Activated T-helper 2 cell treated with anti-CD3 and anti-CD28 coated beads, Interferon-gamma antibody, Interleukin-2, Interleukin-4, amounts not matched to agents 10 μg/mL and 5 μg/mL and 100 μg/mL, durations not matched to agents 14 hours and 24 hours and 36 hours (primary cell): Measurements from ENCODE around the gene LACTB. TPM values are rescaled to one million over a fixed set of nuclear protein-coding genes. Genes with fewer than 3 reads are reported as not detected.
A peak's percentile ranks its signal among the peaks of the same experiment; 100 is the strongest.

Source experiments
- DNase-seq: peaks from one replicate; pipeline ENCODE4 v3.0.0; 2021; ENCODE audit warnings: low spot score
- H3K27ac Mint-ChIP-seq: one replicate; pipeline ENCODE4 v1.8.0; 2021; ENCODE audit warnings: mixed read lengths
- H3K27me3 Mint-ChIP-seq: one replicate; pipeline ENCODE4 v1.8.0; 2021; ENCODE audit warnings: low read depth, mixed read lengths
- H3K36me3 Mint-ChIP-seq: one replicate; pipeline ENCODE4 v1.8.0; 2021; ENCODE audit warnings: low read depth, mixed read lengths
- H3K4me1 Mint-ChIP-seq: one replicate; pipeline ENCODE4 v1.8.0; 2021; ENCODE audit warnings: low read depth, mixed read lengths
- H3K4me3 Mint-ChIP-seq: one replicate; pipeline ENCODE4 v1.8.0; 2021; ENCODE audit warnings: low read depth, mild to moderate bottlenecking, moderate library complexity, mixed read lengths
- H3K9me3 Mint-ChIP-seq: one replicate; pipeline ENCODE4 v1.8.0; 2021; ENCODE audit warnings: mixed read lengths
- intact Hi-C: fragments of 100-400 bp; cut with micrococcal nuclease; formaldehyde crosslinking; loops from one replicate; pipeline ENCODE4 v1.15.1; 2023
- total RNA-seq: library from RNA; stranded (reverse); gene quantifications from 2 replicates; pipeline ENCODE4 v1.2.3, GENCODE V29; 2022

LACTB gene
- total RNA-seq, 1 donor from 2014 or later, result 23.6 TPM

DNA sequence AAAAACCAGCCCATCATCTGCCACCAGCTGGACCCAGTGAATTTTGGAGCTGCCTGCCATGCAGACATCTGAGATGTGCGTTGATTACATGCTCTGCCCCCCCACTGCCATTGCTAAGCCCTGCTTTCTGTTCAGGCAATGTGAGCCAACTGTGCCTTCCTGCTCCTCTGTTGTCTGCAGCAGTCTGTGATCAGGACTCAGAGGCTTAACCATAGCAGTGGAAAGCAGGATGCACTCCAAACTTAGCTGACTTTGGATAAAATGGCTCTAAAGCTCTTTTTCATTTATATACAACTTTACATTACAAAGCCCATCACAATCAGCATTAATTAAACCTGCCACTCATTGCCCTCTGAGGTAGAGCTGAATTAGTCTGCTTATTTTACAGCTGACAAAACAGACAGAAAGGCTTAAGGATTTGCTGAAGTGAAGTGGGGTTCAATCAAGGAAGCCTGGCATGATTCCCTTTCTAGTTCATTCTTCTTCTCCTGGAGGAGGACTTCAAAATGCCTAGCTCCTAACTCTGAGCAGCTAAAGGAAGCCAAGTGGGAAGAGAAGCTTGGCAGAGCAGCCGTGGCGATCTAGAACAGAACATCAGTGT is 51.3 kb downstream of the LACTB start:
- H3K9me3 Mint-ChIP-seq, result no peaks in the 10 kb centered on the region
- no peak overlapping the region for H3K4me3 Mint-ChIP-seq
- peaks cover 12% of the 10 kb centered on the region for H3K4me1 Mint-ChIP-seq
- H3K36me3 Mint-ChIP-seq, result no peaks in the 10 kb centered on the region
- H3K27ac Mint-ChIP-seq, result no peak overlapping the region
- H3K27me3 Mint-ChIP-seq, result no peaks in the 10 kb centered on the region
- DNase-seq, result no peak
- intact Hi-C loops, result no loop called here

DNA sequence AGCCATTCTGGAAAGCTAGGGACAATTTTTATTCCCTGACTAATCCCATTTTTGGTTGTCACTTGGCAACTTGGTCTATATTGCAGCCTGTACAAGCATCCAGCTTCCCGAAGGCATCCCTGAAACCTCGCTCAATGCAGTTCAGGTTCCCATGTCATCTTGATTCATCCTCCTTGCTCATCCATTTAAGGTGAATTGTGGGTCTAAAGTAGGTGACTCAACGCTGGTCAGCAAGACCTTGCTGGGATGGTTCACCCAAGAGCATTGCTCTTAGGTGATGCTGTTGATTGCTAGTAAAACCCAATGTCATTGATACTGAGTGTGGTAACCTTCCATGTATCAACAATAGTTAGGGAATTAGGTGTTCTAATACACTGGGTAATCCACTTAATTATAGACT is 54.6 kb downstream of the LACTB start:
- intact Hi-C loops, result loop anchor here (2.0 kb wide), 1 partner anchor 18 kb away; no protein-coding TSS in a partner anchor
- H3K4me3 Mint-ChIP-seq, result no peak overlapping the region
- no peaks in the 10 kb centered on the region for H3K36me3 Mint-ChIP-seq
- no peak overlapping the region for H3K27ac Mint-ChIP-seq
- H3K9me3 Mint-ChIP-seq, result no peaks in the 10 kb centered on the region
- H3K27me3 Mint-ChIP-seq, result no peaks in the 10 kb centered on the region
- no peak for DNase-seq
- peaks cover 12% of the 10 kb centered on the region for H3K4me1 Mint-ChIP-seq

DNA sequence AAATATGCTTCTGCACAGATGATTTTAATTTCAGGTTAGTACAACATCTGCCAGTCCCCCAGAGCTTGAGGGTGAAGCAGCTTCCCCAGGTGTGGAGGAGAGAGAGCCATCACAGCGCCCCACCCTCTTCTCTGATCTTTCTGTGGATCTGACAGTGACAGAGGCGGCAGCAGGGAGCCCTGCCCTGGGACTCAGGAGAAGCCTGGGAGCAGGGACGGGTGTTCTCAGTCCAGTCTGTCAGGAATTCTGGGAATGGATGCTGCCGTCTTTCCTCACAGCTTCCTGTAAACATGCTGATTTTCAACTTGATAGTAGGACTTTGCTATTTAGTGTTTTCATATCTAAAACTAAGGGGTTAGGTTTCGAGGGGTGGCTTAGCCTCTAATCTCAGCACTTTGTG is 56.4 kb downstream of the LACTB start:
- intact Hi-C loops, result no loop called here
- no peaks in the 10 kb centered on the region for H3K9me3 Mint-ChIP-seq
- peaks cover 12% of the 10 kb centered on the region for H3K4me1 Mint-ChIP-seq
- no peaks in the 10 kb centered on the region for H3K36me3 Mint-ChIP-seq
- H3K4me3 Mint-ChIP-seq, result no peak overlapping the region
- DNase-seq, result no peak
- H3K27me3 Mint-ChIP-seq, result no peaks in the 10 kb centered on the region
- H3K27ac Mint-ChIP-seq, result no peak overlapping the region

DNA sequence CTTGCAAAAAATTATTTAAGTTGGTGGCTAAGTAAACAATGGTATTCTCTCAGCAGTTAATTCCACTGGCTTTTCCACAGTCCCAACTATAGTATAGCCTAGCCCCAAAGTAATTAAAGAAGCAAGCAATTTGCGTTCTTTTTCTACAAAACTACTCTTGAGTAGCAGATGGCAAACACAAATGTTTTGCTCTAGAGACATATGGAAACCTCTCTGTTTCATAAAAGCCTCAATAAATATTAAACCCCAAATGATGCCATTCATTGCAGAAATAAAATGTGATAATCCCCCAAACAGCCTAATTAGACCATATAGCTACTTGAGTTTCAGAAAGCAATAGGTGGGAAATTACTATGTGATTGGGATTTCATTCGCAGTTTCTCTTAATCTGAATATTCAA is 59.1 kb downstream of the LACTB start:
- intact Hi-C loops, result no loop called here
- Mint-ChIP-seq H3K9me3 (no peaks in the 10 kb centered on the region), H3K27me3 (no peaks in the 10 kb centered on the region), H3K4me3 (no peak overlapping the region), H3K4me1 (peaks cover 14% of the 10 kb centered on the region), H3K27ac (no peak overlapping the region), H3K36me3 (no peaks in the 10 kb centered on the region)
- no peak for DNase-seq

GRCh38 chr15:63181648-63182047 is 60.0 kb downstream of the LACTB start:
- Mint-ChIP-seq H3K4me1 (peaks cover 11% of the 10 kb centered on the region), H3K4me3 (no peak overlapping the region), H3K9me3 (no peaks in the 10 kb centered on the region), H3K27me3 (no peaks in the 10 kb centered on the region), H3K27ac (no peak overlapping the region), H3K36me3 (no peaks in the 10 kb centered on the region)
- intact Hi-C loops, result no loop called here
- no peak for DNase-seq

GRCh38 chr15:63185206-63185605 is 63.5 kb downstream of the LACTB start:
- Mint-ChIP-seq H3K4me1 (peaks cover 15% of the 10 kb centered on the region), H3K4me3 (no peak overlapping the region), H3K27me3 (no peaks in the 10 kb centered on the region), H3K27ac (no peak overlapping the region), H3K36me3 (peaks cover 3% of the 10 kb centered on the region), H3K9me3 (no peaks in the 10 kb centered on the region)
- intact Hi-C loops, result no loop called here
- DNase-seq, result no peak

DNA sequence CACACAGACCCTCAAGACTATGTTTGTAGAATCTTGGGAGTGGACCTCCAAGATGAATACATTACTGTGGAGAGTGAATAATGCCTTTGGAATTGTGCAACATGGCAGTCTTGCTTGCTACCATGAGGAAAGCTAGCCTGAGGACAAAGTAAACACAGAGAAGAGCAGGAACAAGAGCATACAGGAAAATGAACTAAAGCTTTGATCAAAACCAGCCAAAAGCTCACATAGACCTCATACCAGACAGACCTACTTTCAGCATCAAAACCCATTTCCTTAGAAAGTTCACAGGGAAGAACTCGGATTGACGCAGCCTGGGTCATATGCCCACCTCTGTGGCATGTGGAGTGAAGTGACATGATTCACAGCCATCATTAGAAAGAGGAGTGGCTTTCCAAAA is 64.4 kb downstream of the LACTB start:
- peaks cover 12% of the 10 kb centered on the region for H3K36me3 Mint-ChIP-seq
- no peak overlapping the region for H3K4me3 Mint-ChIP-seq
- no peak for DNase-seq
- H3K27ac Mint-ChIP-seq, result no peak overlapping the region
- intact Hi-C loops, result no loop called here
- no peaks in the 10 kb centered on the region for H3K27me3 Mint-ChIP-seq
- H3K9me3 Mint-ChIP-seq, result no peaks in the 10 kb centered on the region
- H3K4me1 Mint-ChIP-seq, result peaks cover 15% of the 10 kb centered on the region

DNA sequence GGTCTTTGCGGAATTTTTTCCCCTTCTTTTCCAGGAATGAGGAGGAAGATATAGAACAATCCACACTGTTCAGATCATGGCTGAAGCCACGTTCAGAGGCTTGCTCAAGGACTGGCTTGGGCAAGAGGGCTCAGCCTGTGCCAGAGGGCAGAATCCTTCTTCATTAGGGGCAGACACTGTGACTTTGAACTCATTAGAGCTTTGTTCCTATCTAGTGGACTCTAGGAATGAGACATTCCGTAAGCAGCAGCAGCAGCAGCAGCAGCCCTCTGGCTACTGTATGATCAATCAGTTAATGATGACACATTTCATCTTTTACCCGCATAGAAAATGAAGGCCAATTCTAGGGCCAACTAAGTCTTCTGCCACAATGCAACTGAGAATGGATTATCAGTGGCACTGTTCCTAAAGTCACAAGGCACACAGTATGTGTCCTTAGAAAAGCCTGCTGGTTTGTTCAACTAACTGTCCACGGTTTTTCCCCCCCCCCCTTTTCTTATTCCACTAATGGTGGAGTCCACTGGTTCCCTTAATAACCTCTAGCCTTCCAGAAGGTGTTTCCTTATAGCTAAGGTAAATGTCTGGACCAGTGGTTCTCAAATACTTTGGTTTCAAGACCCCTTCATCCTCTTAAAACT is 66.0 kb downstream of the LACTB start:
- H3K4me1 Mint-ChIP-seq, result peaks cover 30% of the 10 kb centered on the region
- H3K4me3 Mint-ChIP-seq, result no peak overlapping the region
- H3K27me3 Mint-ChIP-seq, result no peaks in the 10 kb centered on the region
- no peak overlapping the region for H3K27ac Mint-ChIP-seq
- intact Hi-C loops, result loop anchor here (1.0 to 2.0 kb wide), 2 partner anchors 10 to 31 kb away; partner anchors contain the start of gene RPS27L
- peaks cover 26% of the 10 kb centered on the region for H3K36me3 Mint-ChIP-seq
- no peaks in the 10 kb centered on the region for H3K9me3 Mint-ChIP-seq
- no peak for DNase-seq

GRCh38 chr15:63188247-63188925 is 66.7 kb downstream of the LACTB start:
- Mint-ChIP-seq H3K4me1 (peaks cover 35% of the 10 kb centered on the region), H3K4me3 (peak overlapping the region; percentile 96), H3K36me3 (peaks cover 27% of the 10 kb centered on the region), H3K9me3 (no peaks in the 10 kb centered on the region), H3K27ac (peak overlapping the region; percentile 90), H3K27me3 (no peaks in the 10 kb centered on the region)
- intact Hi-C loops, result loop anchor here (1.0 to 2.0 kb wide), 2 partner anchors 11 to 32 kb away; partner anchors contain the start of gene RPS27L
- no peak for DNase-seq

- peak within 1 kb of the TSS; percentile 96 for H3K4me3 Mint-ChIP-seq
- H3K4me1 Mint-ChIP-seq, result peaks cover 40% of the 10 kb centered on the region
- intact Hi-C loops, result loop anchor here (1.0 to 2.0 kb wide), 2 partner anchors 12 to 32 kb away; partner anchors contain the start of gene RPS27L
- H3K27me3 Mint-ChIP-seq, result no peaks in the 10 kb centered on the region
- no peaks in the 10 kb centered on the region for H3K9me3 Mint-ChIP-seq
- H3K27ac Mint-ChIP-seq, result peak within 1 kb of the TSS; percentile 90
- peak; percentile 96 for DNase-seq
- peaks cover 33% of the 10 kb centered on the region for H3K36me3 Mint-ChIP-seq
These were observed 67.5 kb downstream of the LACTB start, which contains the start of gene RAB8B for GRCh38 chr15:63188926-63189871. RAB8B (plus strand) TSS chr15:63189606; CDS start chr15:63189625, 19 bp downstream.

GRCh38 chr15:63189941-63190768 is 68.5 kb downstream of the LACTB start:
- Mint-ChIP-seq H3K9me3 (no peaks in the 10 kb centered on the region), H3K4me3 (peak overlapping the region; percentile 96), H3K4me1 (peaks cover 45% of the 10 kb centered on the region), H3K27me3 (no peaks in the 10 kb centered on the region), H3K27ac (peak overlapping the region; percentile 86), H3K36me3 (peaks cover 40% of the 10 kb centered on the region)
- intact Hi-C loops, result loop anchor here (2.0 to 10.0 kb wide), 5 partner anchors 33 to 485 kb away; partner anchors contain the start of genes APH1B, RPS27L and TPM1
- DNase-seq, result no peak
